Adipose tissue (tissue), 3 donors: ENCODE results near the gene SPRN. TPM values are rescaled to one million over a fixed set of nuclear protein-coding genes. Genes with fewer than 3 reads are reported as not detected.
"Not testable (repeated sequence)": the region's sequence is repeated elsewhere in the genome, so short reads cannot be mapped to it uniquely, and the experiment has no call there.

Source experiments
- H3K27ac ChIP-seq: one replicate; pipeline ENCODE4 v1.5.1; 2013; ENCODE audit warnings: low read depth, low read length
- WGBS, 3 donors: extraction: QIAGEN DNeasy Blood & Tissue Kit; methylation state at CpG; one replicate each; pipeline ENCODE4 v1.1.7; 2013; 5-methylcytosine and 5-hydroxymethylcytosine counted together
- polyA plus RNA-seq, 3 donors: library from polyadenylated mRNA; stranded (reverse); fragments of 200-250 nt; gene quantifications; one replicate each; pipeline ENCODE4 v1.2.3, GENCODE V29; 2013
- donor health status: healthy with polysubstance abuse.
- donor health status: Bipolar disorder and iron deficiency.
- donor health status: healthy.

The SPRN gene
- polyA plus RNA-seq, 3 donors = 0.11 to 0.18 (median 0.16) TPM

DNA sequence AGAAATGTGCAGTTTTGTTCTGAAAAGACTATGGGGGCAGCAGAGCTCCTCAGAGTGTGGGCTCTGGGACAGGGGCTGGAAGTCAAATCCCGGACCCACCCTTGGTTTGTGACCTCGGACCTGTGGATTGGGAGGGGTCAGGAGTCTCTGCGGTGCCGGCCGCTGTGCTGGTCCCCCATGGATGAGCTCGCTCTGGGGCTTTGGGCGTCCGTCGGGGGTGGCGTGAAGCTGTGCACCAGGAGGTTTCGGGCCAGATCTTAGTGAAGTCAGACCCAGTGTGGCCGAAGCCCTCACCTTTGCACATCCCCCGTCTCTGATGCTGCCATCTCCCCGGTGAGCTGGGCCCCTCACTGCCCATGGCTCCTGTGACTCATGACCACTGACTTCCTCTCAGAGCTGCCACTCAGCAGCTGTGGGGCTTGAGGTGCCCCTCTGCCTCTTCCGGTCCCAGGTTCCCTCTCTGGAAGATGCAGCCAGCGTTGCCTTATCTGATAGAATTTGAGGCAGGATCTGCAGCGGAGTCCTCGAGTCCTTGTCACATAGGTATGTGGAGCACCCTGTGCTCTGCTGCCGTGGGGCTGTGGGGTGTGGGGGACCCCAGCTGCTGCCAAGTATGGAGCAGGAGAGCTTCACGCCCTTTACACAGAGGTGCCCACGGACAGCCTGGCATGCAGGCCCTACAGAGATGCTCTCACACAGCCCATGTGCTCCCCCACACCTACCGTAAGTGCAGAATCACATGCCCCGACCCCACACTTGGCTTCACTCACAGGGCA is 18.0 kb upstream of the SPRN start:
- no peak overlapping the region for H3K27ac ChIP-seq
- WGBS, 3 donors = 69 to 85% (median 75%) methylated on average over 23 of the region's 23 CpGs

DNA sequence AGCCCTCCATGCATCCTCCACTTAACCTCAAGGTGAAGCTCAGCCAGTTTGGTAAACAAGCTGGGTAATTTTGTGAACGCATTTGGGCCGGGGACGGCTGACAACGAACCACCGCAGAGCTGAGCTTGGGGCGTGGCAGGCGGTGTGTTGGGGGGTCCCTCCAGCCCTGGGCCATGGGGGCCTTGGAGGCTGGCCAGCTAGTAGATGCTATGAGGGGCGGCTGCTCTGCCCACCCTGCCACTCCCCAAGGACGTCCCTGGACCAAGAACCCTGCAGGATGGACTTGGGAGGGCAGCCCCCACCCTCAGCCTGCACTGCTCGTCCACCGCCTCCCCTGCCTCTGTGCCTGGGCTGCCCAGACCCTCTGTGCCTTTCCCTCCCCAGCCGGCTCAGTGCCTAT is 17.4 kb upstream of the SPRN start:
- no peak overlapping the region for H3K27ac ChIP-seq
- WGBS, 3 donors = 74 to 86% (median 82%) methylated on average over 12 of the region's 12 CpGs

DNA sequence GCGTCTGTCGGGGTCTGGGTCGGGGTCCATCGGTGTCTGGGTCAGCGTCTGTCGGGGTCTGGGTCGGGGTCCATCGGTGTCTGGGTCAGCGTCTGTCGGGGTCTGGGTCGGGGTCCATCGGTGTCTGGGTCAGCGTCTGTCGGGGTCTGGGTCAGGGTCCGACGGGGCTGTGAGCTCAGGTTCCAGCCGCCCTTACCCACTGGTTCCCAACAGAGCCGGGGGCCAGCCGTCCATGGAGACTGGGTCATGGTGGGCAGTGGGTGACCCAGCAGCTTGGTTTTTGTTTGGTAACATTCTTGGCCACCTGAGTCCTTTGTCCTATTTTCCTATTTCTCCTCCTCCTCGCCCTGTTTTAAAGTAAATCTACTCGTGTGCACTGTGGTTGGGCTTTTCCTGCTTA is 16.9 kb upstream of the SPRN start:
- H3K27ac ChIP-seq = not testable (repeated sequence)
- 83 to 90% (median 86%) methylated on average over 10 to 13 of the region's 21 CpGs for WGBS, 3 donors

DNA sequence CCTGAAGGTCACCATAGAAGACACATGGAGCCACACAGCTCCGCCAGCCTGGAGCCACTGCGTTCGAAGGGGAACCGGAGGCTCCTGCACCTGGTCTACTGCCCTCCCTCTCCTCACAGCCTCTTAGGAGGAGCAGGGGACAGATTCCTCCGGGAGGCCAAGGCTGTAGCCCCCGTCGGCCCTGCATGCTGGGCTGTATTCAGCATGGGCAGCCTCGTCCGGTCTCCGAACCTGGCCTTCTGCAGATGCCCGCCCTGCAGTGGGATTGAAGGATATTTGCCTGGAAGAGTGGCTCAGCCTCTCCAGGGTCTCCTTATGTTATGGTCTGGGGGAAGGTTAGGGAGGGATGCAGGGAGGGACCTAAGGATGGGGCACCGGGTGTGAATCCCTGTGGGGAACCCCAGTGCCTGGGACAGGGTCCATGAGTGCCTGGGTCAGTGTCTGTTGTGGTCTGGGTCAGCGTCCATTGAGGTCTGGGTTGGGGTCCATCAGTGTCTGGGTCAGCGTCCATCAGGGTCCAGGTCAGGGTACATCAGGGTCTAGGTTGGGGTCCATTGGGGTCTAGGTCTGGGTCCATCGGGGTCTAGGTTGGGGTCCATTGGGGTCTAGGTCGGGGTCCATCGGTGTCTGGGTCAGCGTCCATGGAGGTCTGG is 16.3 kb upstream of the SPRN start:
- 92 to 95% (median 93%) methylated on average over 15 to 18 of the region's 18 CpGs for WGBS, 3 donors
- H3K27ac ChIP-seq = no peak overlapping the region

DNA sequence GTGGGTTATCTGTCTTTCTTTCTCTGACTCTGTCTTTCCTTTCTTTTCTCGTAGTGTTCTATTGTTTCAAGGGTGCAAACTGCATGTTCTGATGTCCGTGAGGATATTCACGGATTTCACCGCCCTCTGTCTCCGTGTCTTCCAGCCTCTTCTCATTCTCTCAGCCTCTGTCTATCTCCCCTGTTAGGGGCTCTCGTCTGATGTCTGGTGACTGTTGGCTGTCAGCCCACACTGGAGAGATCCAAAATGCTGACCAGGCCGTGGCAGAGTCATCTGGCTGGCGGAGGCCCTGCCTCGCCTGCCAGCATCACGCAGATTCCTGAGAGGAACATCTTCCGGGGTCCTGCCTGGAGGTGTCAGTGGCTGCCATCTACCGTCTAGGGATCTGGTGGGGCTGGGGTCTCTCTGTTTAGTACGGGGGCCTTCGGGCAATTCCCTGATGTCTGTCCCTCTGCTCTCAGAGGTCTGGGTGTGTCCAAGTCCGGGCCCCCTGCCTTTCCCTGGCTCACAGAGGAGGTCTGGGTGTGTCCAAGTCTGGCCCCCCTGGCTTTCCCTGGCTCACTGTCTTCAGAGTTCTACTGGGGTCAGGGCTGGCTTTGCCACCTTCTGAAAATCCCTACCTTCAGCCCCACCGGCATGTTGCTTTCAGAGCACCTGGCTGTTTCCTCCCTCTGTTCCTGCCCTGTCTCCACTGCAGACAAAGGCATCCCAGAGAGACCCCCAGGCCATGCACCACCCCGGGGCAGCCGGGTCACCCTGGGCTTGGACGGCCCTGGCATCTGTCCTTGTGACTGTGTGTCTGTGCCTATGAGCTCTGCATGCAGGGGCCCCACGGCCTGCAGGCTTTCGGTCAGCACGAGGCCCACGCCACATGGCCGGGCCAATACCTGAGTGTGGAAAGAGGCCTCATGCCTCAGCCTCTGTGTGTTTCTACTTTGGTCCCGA is 15.4 kb upstream of the SPRN start:
- WGBS, 3 donors = 90 to 92% (median 92%) methylated on average over 25 of the region's 25 CpGs
- H3K27ac ChIP-seq = no peak overlapping the region

DNA sequence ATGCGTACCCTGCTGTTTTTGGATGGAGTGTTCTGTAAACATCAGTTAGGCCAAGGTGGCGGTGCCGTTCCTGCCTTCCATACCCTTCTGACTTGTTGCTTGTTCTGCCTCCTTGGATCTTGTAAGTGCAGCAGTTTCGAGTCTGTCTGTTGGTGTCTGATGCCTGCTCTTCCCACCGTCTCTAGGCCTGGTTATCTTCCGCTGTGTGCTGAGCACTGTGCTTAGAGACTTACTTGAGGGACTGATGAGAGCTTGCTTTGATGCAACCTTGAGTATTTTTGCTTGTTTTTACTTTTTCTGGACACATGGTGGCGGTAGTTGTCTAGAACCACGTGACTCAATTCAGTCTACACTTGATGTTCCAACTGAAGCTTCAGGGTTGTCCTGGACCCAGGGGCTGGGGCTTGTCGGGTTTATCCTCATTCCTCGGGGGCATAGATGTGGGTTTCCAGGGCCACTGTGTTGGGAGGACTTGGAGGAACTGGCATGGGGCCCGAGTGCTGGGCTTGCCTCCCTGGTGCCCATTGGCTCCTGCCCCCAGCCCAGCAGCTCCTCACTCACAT is 14.4 kb upstream of the SPRN start:
- H3K27ac ChIP-seq = no peak overlapping the region
- WGBS, 3 donors = 73 to 83% (median 80%) methylated on average over 11 of the region's 11 CpGs

DNA sequence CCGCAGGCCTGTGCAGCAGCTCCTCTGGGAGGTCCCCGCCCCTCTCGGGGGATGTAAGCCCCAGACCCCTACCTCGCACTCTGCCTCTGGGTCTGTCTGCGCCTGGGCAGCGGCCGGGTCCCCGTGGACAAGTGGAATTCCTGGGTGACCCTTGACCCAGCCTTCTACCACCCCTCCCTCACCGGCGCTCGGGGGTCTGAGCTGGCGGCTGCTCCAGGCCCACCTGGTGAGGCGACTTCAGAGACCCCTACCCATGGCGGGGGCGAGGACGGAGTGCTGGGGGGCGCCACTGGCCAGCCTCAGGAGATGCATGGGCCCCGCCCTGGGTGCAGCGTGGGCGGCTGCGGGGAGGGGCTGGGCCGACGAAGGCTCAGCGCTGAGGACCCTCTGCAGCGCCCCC is 8.4 kb upstream of the SPRN start:
- not testable (repeated sequence) for H3K27ac ChIP-seq
- 67 to 80% (median 79%) methylated on average over 1 to 8 of the region's 25 CpGs for WGBS, 3 donors

DNA sequence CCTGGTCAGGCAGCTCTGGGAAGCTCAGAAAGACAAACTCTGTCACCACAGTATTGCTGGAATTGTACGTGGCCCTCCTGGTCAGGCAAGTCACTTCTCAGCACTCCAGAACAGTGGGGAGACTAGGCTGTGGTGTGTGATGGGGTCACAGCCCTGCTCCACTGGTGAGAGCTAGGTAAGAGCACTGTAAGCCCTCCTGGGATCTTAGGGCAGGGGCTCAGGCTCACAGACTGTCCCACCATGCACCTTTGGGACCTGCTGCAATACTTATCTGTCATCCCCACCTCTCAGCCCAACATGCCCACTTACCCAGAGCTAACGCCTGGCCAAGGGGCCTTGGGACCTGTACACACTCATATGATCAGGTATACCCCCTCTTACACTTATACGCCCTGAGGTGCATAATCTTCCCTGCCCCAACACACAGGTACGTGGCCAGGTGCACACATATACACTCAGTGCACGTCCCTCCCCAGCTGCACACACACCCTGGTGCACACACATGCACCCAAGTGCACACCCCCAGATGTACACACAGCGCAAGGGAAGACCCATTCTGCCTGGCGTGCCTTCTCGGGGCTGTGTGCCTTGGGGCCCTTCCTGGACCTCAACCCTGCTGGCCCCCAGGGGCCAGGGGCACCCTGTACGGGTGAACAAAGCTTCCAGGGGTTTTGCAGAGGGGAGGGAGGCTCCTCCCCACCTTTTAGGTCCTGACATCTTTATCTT is 7.6 kb upstream of the SPRN start:
- not testable (repeated sequence) for H3K27ac ChIP-seq
- WGBS, 3 donors = 65 to 79% (median 73%) methylated on average over 4 to 6 of the region's 9 CpGs

DNA sequence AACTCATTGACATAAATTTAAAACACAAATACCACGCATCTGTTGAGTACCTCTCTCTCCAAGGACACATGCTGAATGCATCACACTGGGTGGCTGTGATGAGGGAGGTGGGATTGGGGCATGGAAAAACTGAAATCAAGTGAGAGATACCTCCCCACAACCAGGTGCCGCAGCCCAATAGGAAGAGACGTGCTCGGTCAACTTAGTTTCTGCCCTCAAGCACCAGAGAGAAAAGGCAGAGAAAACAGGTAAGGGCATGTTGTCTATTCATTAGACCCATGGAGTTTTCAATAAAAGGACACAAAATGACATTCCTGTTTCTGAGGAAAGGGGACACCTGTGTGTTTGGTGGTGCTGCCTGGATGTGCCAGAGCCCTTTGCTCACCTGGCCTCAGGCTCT is 5.1 kb upstream of the SPRN start:
- 84 to 92% (median 90%) methylated on average over 4 of the region's 4 CpGs for WGBS, 3 donors
- H3K27ac ChIP-seq = not testable (repeated sequence)

DNA sequence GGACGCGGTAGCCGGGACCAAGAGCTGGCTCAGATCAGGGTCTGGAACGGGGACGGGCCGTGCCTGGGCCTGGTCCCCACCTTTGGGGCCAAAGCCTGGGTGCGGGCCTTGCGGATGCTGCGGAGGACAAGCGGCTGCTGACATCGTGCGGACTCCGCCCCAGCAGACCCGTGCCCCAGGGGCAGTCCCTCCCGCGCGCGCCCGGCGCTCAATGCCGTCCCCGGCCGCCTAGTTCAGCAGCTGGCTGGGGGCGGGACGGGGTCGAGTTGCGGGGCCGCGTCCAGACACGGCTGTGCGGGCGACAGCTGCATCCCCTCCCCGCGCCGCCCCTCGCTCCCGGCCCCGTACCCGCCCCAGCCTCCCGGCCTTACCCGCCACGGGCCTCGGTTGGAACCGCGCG is 323 bp downstream of the SPRN start:
- no CpG with 5 or more reads among the region's 46 CpGs for WGBS, 3 donors
- not testable (repeated sequence) for H3K27ac ChIP-seq

DNA sequence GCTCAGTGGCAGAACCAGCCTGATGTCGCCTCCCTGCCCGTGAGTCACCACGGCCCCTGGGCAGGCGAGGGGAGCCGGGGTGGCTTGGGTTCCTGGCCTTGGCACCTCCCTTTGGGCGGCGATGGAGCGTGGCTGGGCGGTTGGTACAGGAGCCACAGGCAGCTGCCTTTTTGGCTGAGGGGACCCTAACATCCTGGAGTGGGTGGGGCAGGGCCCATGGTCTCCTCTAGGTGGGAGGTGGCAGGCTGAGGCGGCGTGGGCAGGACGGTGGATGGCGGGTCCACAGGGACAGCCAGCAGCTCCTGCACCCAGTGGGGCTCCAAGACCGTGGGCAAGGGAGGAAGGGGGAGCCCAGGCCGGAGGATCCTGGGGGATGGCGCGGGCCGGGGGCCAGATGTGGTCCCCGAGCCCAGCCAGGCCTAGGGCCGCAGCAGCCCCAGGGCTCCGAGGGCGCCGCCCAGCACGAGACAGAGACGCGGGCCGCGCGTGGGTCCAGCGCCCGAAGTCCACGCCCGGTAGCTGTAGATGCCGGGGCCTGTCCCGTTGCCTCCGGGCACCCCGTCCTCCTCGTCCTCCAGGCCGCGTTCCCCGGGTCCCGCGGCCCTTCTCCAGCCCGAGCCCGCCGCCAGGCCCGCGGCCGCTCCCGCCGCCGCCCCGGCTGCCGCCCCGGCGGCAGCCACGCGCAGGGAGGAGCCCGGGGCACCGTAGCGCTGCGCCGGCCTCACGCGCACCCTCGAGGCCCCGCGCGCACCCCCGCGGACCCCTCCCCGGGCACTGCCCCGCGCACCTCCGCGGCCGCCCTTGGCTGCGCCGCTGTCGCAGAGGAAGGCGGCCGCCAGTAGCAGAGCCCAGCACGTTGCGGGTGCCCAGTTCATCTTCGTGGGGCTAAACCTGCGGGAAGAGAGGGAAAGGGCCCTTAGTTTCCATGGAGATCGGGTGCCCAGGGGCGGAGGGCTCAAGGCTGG is 1.3 kb downstream of the SPRN start:
- no peak overlapping the region for H3K27ac ChIP-seq
- WGBS, 3 donors = 15 to 25% (median 16%) methylated on average over 58 to 88 of the region's 88 CpGs

DNA sequence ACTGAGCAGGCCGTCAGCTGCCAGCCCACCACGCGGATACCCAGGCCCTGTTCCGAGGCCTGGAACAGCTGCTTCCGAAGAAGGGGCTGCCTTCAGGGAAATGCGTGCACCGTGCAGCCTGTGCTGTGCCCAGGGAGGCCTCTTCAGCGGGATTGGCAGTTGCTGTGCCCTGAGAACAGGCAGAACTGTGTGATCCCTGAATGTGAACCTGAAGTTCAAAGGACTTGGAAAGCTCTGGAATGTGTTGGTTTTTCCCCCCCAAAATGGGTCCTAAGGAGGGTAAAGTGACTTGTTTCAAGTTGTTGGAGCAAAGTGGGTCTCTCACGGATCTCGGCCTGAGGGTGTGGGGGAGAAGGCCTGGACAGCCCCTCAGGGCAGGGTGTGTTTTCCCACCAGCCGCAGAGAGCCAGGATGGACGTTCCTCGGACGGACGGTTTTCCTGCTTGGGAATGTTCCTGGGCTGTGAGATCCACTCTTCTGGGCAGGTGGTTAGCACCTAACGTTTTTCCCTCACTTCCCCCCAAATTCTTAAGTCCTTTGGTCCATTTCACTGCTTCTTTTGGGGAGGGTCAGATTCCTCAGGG is 2.1 kb downstream of the SPRN start:
- H3K27ac ChIP-seq = no peak overlapping the region
- WGBS, 3 donors = 84 to 85% (median 85%) methylated on average over 16 of the region's 16 CpGs

DNA sequence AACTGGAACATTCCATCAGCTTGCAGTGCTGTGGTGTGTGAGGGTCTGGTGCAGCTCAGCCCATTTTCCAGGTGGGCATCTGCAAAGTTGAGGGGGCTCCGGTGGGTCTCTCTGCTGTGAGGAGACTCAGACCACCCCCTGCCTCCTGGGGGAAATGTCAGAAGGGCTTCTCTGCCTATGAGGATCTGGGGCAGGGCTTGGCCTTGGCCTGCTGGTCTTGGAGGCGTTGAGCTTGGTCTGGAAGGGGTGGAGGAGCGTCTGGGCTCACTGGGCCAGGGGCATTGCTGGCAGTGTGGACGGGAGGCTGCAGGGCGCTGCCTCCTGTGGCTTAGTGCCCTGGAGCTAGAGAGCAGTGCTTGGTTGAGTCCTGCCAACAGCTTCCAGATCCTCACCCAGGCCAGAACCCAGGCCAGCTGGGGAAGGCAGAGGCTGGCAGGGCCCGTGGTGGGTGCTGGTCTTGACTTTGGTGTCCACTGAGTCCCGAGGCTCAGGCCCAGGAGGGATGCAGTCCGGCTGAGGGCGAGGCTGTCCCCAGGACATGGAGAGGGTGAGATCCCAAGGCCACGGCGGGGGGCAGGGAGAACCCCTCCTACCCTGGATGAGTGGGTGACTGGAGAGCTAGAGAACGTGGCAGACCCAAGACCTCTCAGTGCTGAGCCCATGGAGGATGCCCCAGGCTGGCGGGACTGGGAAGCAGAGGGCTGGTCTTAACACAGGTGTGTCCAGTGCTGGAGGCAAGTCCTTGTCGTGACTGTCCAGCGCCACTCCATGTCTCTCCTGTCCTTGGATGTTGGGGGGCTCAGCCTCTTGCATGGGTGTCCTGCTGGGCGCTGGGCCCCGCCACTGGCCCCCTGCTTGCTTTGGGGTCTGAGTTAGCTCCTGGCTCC is 2.8 kb downstream of the SPRN start:
- WGBS, 3 donors = 82 to 89% (median 84%) methylated on average over 15 to 16 of the region's 17 CpGs
- H3K27ac ChIP-seq = no peak overlapping the region

DNA sequence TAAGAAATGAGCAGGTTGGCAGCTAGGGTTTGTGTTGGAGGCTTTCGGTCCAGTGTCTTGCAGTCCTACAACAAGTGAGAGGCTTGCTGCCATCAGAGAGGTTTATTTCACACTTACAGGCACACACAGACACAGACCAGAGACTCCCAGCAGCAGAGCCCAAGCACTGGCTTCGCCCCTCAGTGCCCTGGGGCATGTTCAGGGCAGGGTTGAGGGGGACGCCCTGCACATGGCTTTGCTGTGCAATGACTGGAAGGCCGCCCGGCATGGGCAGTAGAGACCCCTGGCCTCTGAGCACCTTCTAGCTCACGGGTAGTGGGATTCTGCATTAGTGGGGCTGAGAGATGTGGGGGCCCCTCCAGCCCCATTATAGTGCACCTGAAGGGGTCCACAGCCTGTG is 3.8 kb downstream of the SPRN start:
- WGBS, 3 donors = 89 to 94% (median 89%) methylated on average over 6 of the region's 6 CpGs
- no peak overlapping the region for H3K27ac ChIP-seq

DNA sequence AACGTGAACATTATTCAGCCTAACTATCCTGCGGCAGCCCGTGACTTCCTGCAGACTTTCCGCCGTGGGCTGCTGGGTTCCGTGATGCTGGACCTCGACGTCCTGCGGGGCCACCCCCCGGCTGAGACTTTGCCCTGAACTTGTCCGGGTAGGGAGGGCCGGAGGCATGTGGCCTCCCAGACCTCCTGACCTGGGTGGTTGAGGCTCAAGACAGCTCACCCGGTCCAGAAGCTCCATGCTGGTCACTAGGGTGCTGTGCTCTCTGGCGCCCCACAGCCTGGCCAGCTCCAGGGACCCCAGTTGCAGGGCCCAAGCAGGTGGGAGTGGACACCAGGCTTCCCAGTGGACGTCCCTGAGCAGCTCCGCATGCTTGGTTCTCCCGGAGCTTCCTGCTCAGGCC is 4.4 kb downstream of the SPRN start:
- no peak overlapping the region for H3K27ac ChIP-seq
- WGBS, 3 donors = 88 to 94% (median 91%) methylated on average over 17 of the region's 17 CpGs
